HG02970 (cell line): Measurements from ENCODE around the gene NAALADL2.
"Not testable (repeated sequence)": the region's sequence is repeated elsewhere in the genome, so short reads cannot be mapped to it uniquely, and the experiment has no call there.

Source experiments
- ATAC-seq: cut with Tn5 transposase; IDR thresholded peaks from one replicate; pipeline ENCODE4 v1.9.1; 2021; ENCODE audit warnings: mild to moderate bottlenecking, moderate library complexity, moderate number of reproducible peaks; ENCODE audit not compliant: unreplicated experiment, low FRiP score

The NAALADL2 gene

DNA sequence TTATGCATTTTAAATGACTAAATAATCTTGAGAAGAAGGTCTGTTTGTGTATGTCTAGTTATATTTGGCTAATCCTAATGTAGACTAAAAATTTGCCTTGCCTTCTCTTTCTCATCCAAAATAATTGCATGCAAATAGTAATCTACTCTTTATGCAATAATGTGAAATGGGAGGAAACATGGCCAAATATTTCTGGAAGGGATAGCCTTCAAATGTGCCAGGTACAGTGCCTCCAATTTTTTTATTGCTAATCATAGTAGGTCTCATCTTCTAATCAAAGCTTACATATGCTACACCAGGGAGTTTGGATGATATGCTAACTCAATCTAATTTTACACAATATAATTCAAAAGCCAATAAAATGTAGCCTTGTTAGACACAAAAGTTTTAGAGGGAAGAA lies 911.3 kb downstream of the NAALADL2 start:
- ATAC-seq: no peak

DNA sequence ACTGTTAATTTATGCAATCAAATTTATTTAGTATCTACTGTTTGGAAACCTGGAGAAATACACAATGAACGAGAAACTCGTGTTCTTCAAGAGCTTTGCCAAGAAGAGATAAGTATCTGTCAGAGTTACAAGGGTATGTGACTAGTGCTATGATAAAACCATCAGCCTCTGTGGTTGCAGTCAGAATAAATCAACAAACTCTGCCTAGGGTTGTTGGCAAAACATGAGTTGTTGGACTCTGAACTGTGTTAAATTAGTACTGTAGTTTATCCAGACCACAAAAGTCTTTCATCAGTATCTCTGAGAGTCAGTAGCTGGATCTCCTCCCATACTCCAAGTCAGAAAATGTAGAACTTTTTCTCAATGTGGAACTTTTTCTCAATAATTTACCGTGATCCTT lies 918.4 kb downstream of the NAALADL2 start:
- ATAC-seq: no peak

DNA sequence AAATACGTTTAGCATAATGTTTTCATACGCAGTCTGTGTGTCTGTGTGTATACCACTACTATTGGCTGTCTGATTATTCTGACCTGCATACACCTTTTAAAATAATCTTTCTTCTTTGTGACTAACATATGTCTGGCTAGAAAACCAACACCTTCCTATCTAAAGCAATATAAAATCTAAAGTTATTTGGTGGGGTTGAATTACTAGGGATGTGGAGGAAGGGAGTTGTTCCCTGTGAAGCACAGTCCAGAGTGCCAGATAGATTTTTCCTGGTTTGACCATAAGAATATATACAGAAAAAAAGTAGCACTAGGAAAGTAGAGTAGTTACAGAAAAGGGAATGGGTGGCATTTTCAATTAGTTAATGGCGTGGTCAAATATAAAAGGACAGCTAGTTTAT lies 918.8 kb downstream of the NAALADL2 start:
- ATAC-seq: no peak

DNA sequence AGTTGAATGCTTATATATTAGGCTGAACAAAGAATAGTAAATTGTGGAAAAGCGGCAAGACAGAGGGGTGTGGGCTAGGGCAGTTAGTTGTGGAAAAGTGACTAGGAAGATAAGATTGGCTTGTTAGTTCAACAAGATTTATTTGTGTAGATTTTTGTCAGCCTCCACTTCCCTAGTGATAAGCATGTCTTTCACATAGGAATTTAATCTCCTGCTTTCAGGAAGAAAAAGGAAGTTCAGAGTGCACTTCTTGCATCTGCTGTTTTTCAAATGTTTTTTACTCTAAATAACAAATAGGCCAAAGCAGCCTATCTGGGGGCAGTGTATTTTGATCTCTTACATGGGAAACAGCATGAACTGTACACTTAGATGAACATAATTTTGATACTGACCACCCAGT lies 919.9 kb downstream of the NAALADL2 start:
- no peak for ATAC-seq

DNA sequence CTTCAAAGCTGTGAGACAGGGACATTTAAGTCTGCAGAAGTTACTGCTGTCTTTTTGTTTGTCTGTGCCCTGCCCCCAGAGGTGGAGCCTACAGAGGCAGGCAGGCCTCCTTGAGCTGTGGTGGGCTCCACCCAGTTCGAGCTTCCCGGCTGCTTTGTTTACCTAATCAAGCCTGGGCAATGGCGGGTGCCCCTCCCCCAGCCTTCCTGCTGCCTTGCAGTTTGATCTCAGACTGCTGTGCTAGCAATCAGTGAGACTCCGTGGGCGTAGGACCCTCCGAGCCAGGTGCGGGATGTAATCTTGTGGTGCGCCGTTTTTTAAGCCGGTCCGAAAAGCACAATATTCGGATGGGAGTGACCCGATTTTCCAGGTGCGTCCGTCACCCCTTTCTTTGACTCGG lies 928.0 kb downstream of the NAALADL2 start:
- ATAC-seq: not testable (repeated sequence)

DNA sequence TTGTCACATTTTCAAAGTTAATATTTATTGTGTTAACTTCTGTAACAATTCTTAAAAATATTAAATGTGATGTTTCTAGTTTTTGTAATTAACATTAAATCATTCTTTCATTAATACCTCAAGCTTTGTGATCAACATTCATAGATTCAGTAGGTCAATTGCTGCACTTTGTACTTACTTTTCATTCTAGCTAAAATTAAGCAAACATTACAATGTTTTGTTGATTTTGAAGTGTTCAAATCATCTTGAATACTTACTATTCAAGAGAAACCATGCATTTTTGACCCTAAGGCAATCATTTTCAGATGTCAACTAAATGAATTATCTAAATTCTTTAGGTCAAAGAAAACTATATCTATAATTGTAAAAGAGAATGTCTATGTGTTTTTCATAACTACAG lies 933.1 kb downstream of the NAALADL2 start:
- no peak for ATAC-seq

DNA sequence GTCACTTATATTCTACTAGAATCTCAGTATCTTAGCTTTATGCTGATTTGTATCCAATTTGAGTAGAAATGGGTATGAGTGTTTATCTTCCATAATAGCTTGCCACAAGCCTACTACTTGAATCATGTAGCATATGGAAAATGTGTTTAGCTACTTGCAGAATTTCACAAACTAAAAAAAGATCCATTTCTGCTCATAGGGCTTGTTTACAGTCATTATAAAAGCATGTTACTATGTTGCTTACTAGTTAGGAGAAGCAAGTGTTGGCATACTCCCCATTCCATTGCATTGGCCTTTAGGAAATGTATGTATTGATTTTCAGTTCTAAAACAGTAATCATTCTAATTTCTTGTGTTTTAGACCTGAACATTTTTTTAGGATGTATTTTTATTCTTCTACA lies 939.2 kb downstream of the NAALADL2 start:
- no peak for ATAC-seq

DNA sequence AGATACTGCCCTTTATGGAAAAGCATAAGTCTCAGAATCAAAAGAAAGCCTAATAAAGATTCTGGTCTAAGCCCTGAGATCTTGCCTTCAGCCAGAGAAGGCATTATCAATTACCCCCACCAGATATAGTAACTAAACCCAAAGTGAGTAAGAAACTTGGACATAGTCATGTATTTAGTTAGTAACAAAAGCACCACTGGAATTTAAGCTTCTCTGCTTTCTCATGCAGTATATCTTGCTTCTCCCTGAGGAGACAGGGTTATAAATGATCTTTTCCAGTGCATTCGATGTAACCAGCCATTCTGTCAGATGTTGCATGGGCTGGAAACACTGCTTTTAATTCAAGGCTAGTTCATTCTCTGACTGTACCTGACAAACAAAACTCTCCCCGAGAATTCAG lies 946.7 kb downstream of the NAALADL2 start:
- no peak for ATAC-seq

DNA sequence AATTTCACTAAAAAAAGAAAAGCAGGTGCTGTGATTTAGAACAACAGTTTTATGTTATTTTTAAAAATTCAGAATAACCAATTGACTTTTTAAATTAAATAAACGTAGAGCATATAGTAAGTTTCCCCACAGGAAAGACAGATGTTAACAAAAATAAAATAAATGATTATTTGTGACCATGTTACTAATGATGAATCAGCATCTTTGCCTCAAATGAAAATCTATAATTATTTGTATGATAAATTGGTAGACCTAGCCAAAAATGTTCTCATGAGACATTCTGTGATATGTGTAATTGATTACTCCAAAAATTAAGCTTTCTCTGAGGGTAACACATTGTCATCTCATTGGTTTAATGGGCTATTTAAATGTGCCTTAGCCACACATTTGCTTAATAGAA lies 948.0 kb downstream of the NAALADL2 start:
- ATAC-seq: no peak

DNA sequence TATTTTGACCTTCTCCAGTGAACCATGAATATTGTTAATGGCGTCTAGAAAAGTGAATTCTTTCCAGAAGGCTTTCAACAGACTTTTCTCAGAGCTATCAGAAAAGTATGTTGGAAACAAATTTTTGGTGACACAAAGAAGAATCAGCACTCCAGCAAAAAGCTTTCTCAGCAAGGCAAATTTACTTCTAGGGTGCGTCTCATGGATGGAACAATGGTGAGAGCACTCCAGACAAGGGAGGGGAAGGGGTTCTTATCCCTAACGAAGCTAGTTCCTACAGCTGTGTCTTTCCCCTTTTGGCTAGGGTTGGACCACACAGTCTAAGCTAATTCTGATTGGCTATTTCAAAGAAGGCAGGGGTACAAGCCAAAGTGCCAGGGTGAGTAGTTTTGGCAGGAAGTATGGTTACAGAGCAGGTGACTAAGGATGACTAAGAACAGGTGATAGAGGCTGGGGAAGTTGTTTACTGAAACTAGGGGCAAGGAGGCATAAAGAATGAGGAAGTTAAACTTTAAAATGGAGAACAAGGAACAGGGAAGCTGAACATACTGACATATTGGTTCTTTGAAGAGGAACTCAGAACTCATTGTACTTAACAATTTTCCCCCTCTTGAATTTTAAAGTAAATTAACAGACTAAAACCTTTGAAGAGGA lies 959.8 kb downstream of the NAALADL2 start:
- no peak for ATAC-seq

DNA sequence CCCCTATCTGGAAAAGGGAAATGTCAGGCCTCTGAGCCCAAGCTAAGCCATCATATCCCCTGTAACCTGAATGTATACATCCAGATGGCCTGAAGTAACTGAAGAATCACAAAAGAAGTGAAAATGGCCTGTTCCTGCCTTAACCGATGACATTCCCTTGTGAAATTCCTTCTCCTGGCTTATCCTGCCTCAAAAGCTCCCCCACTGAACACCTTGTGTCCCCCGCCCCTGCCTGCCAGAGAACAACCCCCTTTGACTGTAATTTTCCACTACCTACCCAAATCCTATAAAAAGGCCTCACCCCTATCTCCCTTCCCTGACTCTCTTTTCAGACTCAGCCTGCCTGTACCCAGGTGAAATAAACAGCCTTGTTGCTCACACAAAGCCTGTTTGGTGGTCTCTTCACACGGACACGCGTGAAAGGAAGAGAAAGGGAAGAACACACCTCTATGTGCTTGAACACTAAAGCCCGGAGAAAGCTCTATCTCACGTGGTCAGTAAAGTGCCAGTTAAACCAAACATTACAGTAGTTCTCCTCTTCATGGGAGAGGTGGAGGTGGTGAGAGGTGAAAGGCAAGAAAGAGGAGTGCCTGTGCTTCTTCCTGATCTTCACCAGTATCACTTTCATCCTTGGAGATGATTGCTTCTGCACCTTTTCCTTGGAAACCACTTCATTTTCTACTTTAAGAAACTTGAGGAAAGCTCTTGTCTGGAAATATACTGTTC lies 963.8 kb downstream of the NAALADL2 start:
- not testable (repeated sequence) for ATAC-seq

DNA sequence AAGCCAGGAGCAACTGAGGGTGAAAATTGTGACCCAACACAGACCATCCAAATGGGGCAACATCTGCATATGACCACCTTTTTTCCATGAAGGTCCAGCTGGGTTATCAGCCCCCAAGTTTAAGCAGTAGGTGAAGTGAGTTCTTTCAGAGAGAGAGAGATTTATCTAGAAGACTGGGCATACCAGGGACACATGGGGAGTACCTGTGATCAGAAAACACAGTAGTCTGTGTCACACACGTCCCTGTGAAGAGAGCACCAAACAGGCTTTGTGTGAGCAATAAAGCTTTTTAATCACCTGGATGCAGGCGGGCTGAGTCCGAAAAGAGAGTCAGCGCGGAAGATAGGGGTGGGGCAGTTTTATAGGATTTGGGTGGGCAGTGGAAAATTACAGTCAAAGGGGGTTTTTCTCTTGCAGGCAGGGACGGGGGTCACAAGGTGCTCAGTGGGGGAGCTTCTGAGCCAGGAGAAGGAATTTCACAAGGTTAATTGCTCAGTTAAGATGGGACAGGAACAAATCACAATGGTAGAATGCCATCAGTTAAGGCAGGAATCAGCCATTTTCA lies 966.0 kb downstream of the NAALADL2 start:
- not testable (repeated sequence) for ATAC-seq

DNA sequence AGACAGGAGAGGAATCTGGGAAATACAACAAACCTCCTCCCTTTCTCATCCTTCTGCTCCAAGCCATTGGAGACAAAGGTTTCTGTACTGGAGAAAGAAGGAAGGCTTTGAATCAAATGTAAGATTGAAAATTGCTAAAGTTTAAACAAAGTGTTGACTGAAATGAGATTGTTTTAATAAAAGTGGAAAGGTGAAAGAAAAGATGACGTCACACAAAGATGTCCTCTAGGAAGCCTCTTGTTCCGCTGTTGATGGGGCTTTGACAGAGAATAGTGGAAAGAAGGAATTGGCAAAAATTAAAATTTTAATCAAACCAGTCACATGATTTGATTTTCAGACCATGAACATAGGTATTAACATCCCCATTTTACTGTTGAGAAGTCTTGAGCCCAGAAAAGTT lies 967.6 kb downstream of the NAALADL2 start:
- no peak for ATAC-seq

DNA sequence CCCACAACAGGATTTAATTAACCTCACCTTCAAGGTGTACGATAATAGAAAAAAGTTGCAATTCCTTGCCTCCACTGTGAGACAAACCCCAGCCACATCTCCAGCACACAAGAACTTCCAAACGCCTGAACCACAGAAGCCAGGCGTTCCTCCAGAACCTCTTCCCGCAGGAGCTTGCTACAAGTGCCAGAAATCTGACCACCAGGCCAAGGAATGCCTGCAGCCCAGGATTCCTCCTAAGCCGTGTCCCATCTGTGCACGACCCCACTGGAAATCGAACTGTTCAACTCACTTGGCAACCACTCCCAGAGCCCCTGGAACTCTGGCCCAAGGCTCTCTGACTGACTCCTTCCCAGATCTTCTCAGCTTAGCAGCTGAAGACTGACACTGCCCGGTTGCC lies 970.7 kb downstream of the NAALADL2 start:
- ATAC-seq: not testable (repeated sequence)

DNA sequence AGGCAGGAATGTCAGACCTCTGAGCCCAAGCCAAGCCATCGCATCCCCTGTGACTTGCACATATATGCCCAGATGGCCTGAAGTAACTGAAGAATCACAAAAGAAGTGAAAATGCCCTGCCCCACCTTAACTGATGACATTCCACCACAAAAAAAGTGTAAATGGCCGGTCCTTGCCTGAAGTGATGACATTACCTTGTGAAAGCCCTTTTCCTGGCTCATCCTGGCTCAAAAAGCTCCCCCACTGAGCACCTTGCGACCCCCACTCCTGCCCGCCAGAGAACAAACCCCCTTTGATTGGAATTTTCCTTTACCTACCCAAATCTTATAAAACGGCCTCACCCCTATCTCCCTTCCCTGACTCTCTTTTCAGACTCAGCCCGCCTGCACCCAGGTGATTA lies 976.6 kb downstream of the NAALADL2 start:
- ATAC-seq: not testable (repeated sequence)

DNA sequence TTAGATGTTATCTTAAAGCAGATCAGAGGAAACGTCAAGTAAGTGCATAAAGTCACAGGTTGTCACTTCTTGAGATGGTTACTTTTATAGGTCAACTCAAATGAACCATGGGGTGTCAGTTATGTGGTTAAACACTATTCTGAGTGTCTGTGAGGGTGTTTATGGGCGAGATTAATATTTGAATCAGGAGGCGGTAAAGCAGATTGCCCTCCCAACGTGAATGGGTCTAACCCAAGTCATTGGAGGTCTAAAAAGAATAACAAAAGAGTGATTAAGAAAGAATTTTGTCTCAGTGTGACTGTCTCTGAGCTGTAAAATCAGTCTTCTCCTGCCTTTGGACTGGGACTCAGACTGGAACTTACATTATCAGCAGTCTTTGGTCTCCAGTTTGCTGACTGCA lies 977.5 kb downstream of the NAALADL2 start:
- no peak for ATAC-seq

DNA sequence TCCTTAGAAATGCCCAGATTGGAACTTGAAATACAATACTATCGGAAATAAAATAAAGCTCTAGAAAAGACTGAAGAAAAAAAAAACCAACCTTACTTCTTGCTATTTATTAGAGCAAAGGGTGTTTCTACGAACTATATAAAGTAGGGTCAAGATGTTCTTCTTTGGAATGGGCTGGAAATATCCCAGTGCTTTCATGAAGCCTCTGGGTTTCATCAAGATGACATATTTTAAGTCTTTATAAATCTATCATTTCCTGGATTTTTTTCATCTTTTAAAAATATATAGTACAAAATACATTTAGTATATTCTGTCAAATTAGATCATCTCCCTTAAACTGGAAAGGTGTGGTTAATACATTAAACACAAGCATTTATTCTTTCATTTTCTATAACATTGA lies 978.8 kb downstream of the NAALADL2 start:
- no peak for ATAC-seq

DNA sequence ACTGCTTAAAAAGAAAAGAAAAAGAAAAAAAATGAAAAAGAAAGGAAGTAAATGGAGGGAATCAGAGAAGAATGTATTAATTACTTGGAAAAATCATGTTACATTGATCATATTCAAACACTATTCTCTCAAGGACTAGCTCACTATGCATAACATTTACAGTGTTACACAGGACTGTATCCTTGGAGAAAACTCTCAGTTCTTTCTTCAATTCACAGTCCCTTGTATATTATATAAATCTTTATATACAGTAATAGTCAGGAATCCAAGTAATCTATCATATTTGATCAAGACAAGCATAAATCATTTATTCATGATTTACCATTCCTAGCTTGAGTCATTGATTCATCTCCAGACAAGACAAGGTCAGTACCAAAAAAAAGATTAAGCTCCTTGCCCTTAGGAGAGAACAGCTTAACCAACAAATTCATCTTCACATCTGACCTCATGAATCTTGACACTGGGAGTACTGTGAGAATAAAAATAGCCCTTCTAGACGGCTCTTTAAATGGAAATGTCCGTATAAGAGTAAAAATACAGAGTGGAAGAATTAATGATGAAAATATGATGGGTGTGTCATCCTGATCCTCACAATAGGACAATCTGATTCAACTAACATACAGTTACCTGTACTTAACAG lies 980.4 kb downstream of the NAALADL2 start:
- ATAC-seq: no peak

DNA sequence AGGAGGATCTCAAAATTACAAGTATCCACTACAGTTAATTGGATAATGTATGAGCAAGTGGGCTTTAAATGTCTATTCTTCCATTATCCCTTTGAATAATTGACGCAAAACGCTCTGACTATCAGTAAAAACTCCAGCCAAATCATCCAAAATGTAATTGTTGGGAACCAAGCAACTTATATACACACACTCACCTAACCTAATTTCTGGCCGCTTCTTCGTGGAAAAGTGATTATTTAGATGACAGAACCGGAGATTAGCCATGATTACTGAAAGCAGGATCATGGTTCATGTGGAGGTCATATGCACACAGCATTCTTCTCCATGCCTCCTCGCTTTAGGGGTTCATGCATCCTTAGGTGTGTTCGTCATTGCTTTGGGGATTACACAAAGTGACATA lies 992.4 kb downstream of the NAALADL2 start:
- no peak for ATAC-seq

DNA sequence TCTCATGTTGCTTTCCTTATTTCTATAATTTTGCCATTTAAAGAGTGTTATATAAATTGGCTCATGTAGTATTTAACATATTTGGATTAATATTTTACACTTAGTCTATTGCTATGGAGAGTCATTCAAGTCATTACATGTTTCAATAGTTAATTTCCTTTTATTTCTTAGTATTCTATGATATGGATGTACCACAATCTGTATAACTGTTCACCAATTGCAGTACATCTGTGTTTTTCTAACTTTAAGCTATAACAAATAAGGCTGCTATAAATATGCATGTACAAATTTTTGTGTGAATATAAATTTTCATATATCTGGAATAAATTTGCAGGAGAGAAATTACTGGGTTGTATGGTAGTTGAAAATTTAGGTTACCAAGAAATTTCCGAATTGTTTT lies 993.4 kb downstream of the NAALADL2 start:
- no peak for ATAC-seq

DNA sequence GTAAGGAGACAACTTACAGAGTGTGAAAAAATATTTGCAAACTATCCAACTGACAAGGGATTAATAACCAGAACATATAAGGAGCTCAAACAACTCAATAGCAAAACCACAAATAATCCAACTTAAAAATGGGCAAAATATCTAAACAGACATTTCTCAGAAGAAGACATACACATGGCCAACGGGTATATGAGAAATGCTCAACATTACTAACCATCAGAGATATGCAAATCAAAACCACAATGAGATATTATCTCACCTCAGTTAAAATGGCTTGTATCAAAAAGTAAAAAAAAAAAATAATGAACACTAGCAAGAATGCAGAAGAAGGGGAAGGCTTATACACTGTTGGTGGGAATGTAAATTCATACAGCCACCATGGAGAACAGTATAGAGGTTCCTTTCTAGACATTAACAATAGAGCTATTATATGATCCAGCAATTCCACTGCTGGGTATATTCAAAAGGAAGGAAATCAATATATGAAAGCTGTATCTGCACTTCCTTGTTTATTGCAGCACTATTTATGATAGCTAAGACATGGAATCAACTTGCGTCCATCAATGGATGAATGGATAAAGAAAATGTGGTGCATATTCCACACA lies 998.6 kb downstream of the NAALADL2 start:
- no peak for ATAC-seq
